ENCODE data around the gene TFCP2L1.

The TFCP2L1 gene

DNA sequence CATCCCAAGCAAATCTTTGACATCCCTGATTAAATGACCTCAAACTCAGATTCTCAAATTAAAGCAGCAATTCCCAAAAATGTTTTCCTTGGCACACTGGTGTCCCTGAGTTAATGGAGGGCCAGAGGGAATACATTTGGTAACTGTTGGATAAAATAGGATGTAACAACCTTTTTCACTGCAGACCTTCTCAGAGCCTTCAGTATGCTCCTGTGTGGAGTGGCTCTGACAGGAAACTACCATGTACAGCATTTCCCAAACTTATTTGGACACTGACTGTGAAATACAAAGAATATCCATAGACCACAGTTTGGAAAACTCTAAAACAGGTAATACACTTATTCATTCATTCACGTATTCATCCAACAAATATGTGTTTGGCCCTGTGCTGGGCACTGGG lies 91.8 kb downstream of the TFCP2L1 start:
- Histone ChIP-seq H3K9ac (ENCODE audit: low read length) (no peak overlapping the region), H3K9me3 (ENCODE audit: control insufficient read depth, insufficient read depth, low read depth, low read length) (no peaks in the 10 kb centered on the region), H3K27ac (ENCODE audit: low read depth, low read length) (no peak overlapping the region), H3K27me3 (ENCODE audit: control insufficient read depth, insufficient read depth, low read length) (no peaks in the 10 kb centered on the region), H3K4me1 (ENCODE audit: control insufficient read depth, insufficient read depth, low read length) (0 out of 2 replicates have a peak, but pooled peaks cover 3% of the 10 kb centered on the region), H3K36me3 (ENCODE audit: control insufficient read depth, insufficient read depth, low read length) (no peaks in the 10 kb centered on the region), H3K4me3 (ENCODE audit: low read depth, low read length) (no peak overlapping the region)

GRCh38 chr2:121192576-121192975 lies 92.4 kb downstream of the TFCP2L1 start:
- no peaks in the 10 kb centered on the region for H3K9me3 ChIP-seq (ENCODE audit: control insufficient read depth, insufficient read depth, low read depth, low read length)
- H3K36me3 ChIP-seq (ENCODE audit: control insufficient read depth, insufficient read depth, low read length), result no peaks in the 10 kb centered on the region
- 0 out of 2 replicates have a peak, but pooled peaks cover 3% of the 10 kb centered on the region for H3K4me1 ChIP-seq (ENCODE audit: control insufficient read depth, insufficient read depth, low read length)
- H3K27me3 ChIP-seq (ENCODE audit: control insufficient read depth, insufficient read depth, low read length), result no peaks in the 10 kb centered on the region
- no peak overlapping the region for H3K9ac ChIP-seq (ENCODE audit: low read length)
- no peak overlapping the region for H3K27ac ChIP-seq (ENCODE audit: low read depth, low read length)
- H3K4me3 ChIP-seq (ENCODE audit: low read depth, low read length), result no peak overlapping the region

GRCh38 chr2:121191191-121192170 lies 93.5 kb downstream of the TFCP2L1 start:
- Histone ChIP-seq H3K36me3 (ENCODE audit: control insufficient read depth, insufficient read depth, low read length) (no peaks in the 10 kb centered on the region), H3K9ac (ENCODE audit: low read length) (no peak overlapping the region), H3K4me3 (ENCODE audit: low read depth, low read length) (no peak overlapping the region), H3K27ac (ENCODE audit: low read depth, low read length) (no peak overlapping the region), H3K4me1 (ENCODE audit: control insufficient read depth, insufficient read depth, low read length) (0 out of 2 replicates have a peak, but pooled peaks cover 3% of the 10 kb centered on the region), H3K9me3 (ENCODE audit: control insufficient read depth, insufficient read depth, low read depth, low read length) (no peaks in the 10 kb centered on the region), H3K27me3 (ENCODE audit: control insufficient read depth, insufficient read depth, low read length) (no peaks in the 10 kb centered on the region)

GRCh38 chr2:121189661-121190381 lies 95.2 kb downstream of the TFCP2L1 start:
- Histone ChIP-seq H3K9ac (ENCODE audit: low read length) (no peak overlapping the region), H3K27me3 (ENCODE audit: control insufficient read depth, insufficient read depth, low read length) (no peaks in the 10 kb centered on the region), H3K4me3 (ENCODE audit: low read depth, low read length) (no peak overlapping the region), H3K4me1 (ENCODE audit: control insufficient read depth, insufficient read depth, low read length) (no peaks in the 10 kb centered on the region), H3K9me3 (ENCODE audit: control insufficient read depth, insufficient read depth, low read depth, low read length) (no peaks in the 10 kb centered on the region), H3K27ac (ENCODE audit: low read depth, low read length) (no peak overlapping the region), H3K36me3 (ENCODE audit: control insufficient read depth, insufficient read depth, low read length) (no peaks in the 10 kb centered on the region)

GRCh38 chr2:121189011-121189410 lies 96.0 kb downstream of the TFCP2L1 start:
- Histone ChIP-seq H3K36me3 (ENCODE audit: control insufficient read depth, insufficient read depth, low read length) (no peaks in the 10 kb centered on the region), H3K27me3 (ENCODE audit: control insufficient read depth, insufficient read depth, low read length) (no peaks in the 10 kb centered on the region), H3K4me3 (ENCODE audit: low read depth, low read length) (no peak overlapping the region), H3K4me1 (ENCODE audit: control insufficient read depth, insufficient read depth, low read length) (no peaks in the 10 kb centered on the region), H3K9ac (ENCODE audit: low read length) (no peak overlapping the region), H3K27ac (ENCODE audit: low read depth, low read length) (no peak overlapping the region), H3K9me3 (ENCODE audit: control insufficient read depth, insufficient read depth, low read depth, low read length) (no peaks in the 10 kb centered on the region)

DNA sequence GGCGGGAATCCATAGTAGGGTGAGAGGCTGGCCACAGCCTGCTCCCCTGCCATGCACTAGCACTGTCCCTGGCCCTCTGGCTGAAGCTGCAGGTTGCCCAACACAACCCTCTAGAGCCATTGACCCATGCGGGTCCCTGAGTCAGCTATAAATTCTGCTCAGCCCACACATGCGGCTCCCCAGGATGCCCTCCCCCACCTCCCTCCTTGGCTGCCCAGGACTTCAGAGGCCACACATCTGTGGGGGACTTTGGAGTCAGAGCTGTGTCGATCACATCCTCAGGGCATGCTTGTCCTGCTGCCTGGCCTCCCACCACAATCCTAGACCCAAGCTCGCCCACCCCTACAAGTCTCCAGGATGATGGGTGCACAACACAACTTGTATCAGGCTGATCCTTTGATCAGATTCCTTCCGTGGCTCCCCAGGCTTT lies 97.0 kb downstream of the TFCP2L1 start:
- Histone ChIP-seq H3K36me3 (ENCODE audit: control insufficient read depth, insufficient read depth, low read length) (no peaks in the 10 kb centered on the region), H3K27me3 (ENCODE audit: control insufficient read depth, insufficient read depth, low read length) (no peaks in the 10 kb centered on the region), H3K4me3 (ENCODE audit: low read depth, low read length) (no peak overlapping the region), H3K4me1 (ENCODE audit: control insufficient read depth, insufficient read depth, low read length) (no peaks in the 10 kb centered on the region), H3K9me3 (ENCODE audit: control insufficient read depth, insufficient read depth, low read depth, low read length) (no peaks in the 10 kb centered on the region), H3K27ac (ENCODE audit: low read depth, low read length) (no peak overlapping the region), H3K9ac (ENCODE audit: low read length) (no peak overlapping the region)

- Histone ChIP-seq H3K4me1 (ENCODE audit: control insufficient read depth, insufficient read depth, low read length) (no peaks in the 10 kb centered on the region), H3K27ac (ENCODE audit: low read depth, low read length) (no peak overlapping the region), H3K27me3 (ENCODE audit: control insufficient read depth, insufficient read depth, low read length) (no peaks in the 10 kb centered on the region), H3K4me3 (ENCODE audit: low read depth, low read length) (no peak overlapping the region), H3K9me3 (ENCODE audit: control insufficient read depth, insufficient read depth, low read depth, low read length) (no peaks in the 10 kb centered on the region), H3K36me3 (ENCODE audit: control insufficient read depth, insufficient read depth, low read length) (no peaks in the 10 kb centered on the region), H3K9ac (ENCODE audit: low read length) (no peak overlapping the region)
These were observed 97.5 kb downstream of the TFCP2L1 start for GRCh38 chr2:121187351-121187981.

DNA sequence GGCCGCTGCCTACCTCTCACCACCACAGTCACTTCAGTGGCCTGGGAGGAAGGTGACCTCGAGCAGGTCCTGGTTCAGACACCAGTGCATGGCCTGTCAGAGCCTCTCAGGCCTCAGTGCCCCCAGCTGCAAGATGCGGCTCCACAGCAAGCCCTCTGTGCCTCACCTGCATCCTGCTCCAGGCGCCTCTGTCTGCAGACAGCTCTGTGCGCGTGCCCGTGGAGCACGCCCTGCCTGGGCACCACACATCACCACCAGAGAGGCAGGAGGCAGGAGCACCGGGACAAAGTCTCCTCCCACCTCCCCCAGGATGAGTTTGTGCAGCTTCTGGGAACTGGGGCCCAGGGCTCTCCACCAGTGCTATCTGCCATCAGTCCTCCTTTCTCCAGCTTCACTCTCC lies 98.7 kb downstream of the TFCP2L1 start:
- Histone ChIP-seq H3K4me1 (ENCODE audit: control insufficient read depth, insufficient read depth, low read length) (no peaks in the 10 kb centered on the region), H3K36me3 (ENCODE audit: control insufficient read depth, insufficient read depth, low read length) (no peaks in the 10 kb centered on the region), H3K4me3 (ENCODE audit: low read depth, low read length) (no peak overlapping the region), H3K9me3 (ENCODE audit: control insufficient read depth, insufficient read depth, low read depth, low read length) (no peaks in the 10 kb centered on the region), H3K27ac (ENCODE audit: low read depth, low read length) (no peak overlapping the region), H3K27me3 (ENCODE audit: control insufficient read depth, insufficient read depth, low read length) (no peaks in the 10 kb centered on the region), H3K9ac (ENCODE audit: low read length) (peak overlapping the region; percentile 6)

- no peaks in the 10 kb centered on the region for H3K27me3 ChIP-seq (ENCODE audit: control insufficient read depth, insufficient read depth, low read length)
- H3K9me3 ChIP-seq (ENCODE audit: control insufficient read depth, insufficient read depth, low read depth, low read length), result no peaks in the 10 kb centered on the region
- no peaks in the 10 kb centered on the region for H3K36me3 ChIP-seq (ENCODE audit: control insufficient read depth, insufficient read depth, low read length)
- no peaks in the 10 kb centered on the region for H3K4me1 ChIP-seq (ENCODE audit: control insufficient read depth, insufficient read depth, low read length)
- no peak overlapping the region for H3K27ac ChIP-seq (ENCODE audit: low read depth, low read length)
- H3K4me3 ChIP-seq (ENCODE audit: low read depth, low read length), result no peak overlapping the region
- H3K9ac ChIP-seq (ENCODE audit: low read length), result no peak overlapping the region
These were observed 99.4 kb downstream of the TFCP2L1 start for GRCh38 chr2:121185571-121186074.

GRCh38 chr2:121185111-121185510 lies 99.9 kb downstream of the TFCP2L1 start:
- Histone ChIP-seq H3K4me1 (ENCODE audit: control insufficient read depth, insufficient read depth, low read length) (no peaks in the 10 kb centered on the region), H3K36me3 (ENCODE audit: control insufficient read depth, insufficient read depth, low read length) (no peaks in the 10 kb centered on the region), H3K9ac (ENCODE audit: low read length) (no peak overlapping the region), H3K27ac (ENCODE audit: low read depth, low read length) (no peak overlapping the region), H3K4me3 (ENCODE audit: low read depth, low read length) (no peak overlapping the region), H3K9me3 (ENCODE audit: control insufficient read depth, insufficient read depth, low read depth, low read length) (no peaks in the 10 kb centered on the region), H3K27me3 (ENCODE audit: control insufficient read depth, insufficient read depth, low read length) (no peaks in the 10 kb centered on the region)

Measured in HUES6 (cell line).